Kidney epithelial cell (primary cell): ENCODE results near the gene FBXW12. TPM values are rescaled to one million over a fixed set of nuclear protein-coding genes. Genes with fewer than 3 reads are reported as not detected.
A peak's percentile ranks its signal among the peaks of the same experiment; 100 is the strongest.

ENCODE experiments used
- DNase-seq: peaks from one replicate; pipeline ENCODE4 v3.0.0-alpha.2; 2010; ENCODE audit warnings: low read depth
- H3K27me3 ChIP-seq: 2 replicates; pipeline ENCODE4 v1.6.0; 2011; ENCODE audit warnings: low read length; ENCODE audit not compliant: control insufficient read depth, insufficient read depth
- H3K36me3 ChIP-seq: 2 replicates; pipeline ENCODE4 v1.5.1; 2011; ENCODE audit warnings: low read length; ENCODE audit not compliant: control insufficient read depth, insufficient read depth
- H3K4me3 ChIP-seq: 2 replicates; pipeline ENCODE4 v1.5.1; 2011; ENCODE audit warnings: low read depth, mild to moderate bottlenecking, control low read depth, low read length
- total RNA-seq: library from RNA; depleted of rRNA; stranded (reverse); fragments of >200 nt; gene quantifications from 2 replicates; pipeline ENCODE4 v1.2.3, GENCODE V29; 2015
- TF ChIP-seq, protein P1 (sequence below): IDR thresholded peaks from 2 replicates; pipeline ENCODE4 v1.5.1; 2011; ENCODE audit warnings: mild to moderate bottlenecking, moderate library complexity, low read length, control low read depth, inconsistent platforms; ENCODE audit not compliant: insufficient read depth, poor library complexity, severe bottlenecking

The FBXW12 gene
- total RNA-seq, 1 donor from 2014 or later: 0.46 TPM

- DNase-seq: no peak
- Histone ChIP-seq H3K36me3 (no peaks in the 10 kb centered on the region), H3K27me3 (no peaks in the 10 kb centered on the region), H3K4me3 (no peak overlapping the region)
- TF ChIP-seq, protein P1, sequence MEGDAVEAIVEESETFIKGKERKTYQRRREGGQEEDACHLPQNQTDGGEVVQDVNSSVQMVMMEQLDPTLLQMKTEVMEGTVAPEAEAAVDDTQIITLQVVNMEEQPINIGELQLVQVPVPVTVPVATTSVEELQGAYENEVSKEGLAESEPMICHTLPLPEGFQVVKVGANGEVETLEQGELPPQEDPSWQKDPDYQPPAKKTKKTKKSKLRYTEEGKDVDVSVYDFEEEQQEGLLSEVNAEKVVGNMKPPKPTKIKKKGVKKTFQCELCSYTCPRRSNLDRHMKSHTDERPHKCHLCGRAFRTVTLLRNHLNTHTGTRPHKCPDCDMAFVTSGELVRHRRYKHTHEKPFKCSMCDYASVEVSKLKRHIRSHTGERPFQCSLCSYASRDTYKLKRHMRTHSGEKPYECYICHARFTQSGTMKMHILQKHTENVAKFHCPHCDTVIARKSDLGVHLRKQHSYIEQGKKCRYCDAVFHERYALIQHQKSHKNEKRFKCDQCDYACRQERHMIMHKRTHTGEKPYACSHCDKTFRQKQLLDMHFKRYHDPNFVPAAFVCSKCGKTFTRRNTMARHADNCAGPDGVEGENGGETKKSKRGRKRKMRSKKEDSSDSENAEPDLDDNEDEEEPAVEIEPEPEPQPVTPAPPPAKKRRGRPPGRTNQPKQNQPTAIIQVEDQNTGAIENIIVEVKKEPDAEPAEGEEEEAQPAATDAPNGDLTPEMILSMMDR: no peak
These were observed 61.6 kb downstream of the FBXW12 start for GRCh38 chr3:48433472-48434118.

DNA sequence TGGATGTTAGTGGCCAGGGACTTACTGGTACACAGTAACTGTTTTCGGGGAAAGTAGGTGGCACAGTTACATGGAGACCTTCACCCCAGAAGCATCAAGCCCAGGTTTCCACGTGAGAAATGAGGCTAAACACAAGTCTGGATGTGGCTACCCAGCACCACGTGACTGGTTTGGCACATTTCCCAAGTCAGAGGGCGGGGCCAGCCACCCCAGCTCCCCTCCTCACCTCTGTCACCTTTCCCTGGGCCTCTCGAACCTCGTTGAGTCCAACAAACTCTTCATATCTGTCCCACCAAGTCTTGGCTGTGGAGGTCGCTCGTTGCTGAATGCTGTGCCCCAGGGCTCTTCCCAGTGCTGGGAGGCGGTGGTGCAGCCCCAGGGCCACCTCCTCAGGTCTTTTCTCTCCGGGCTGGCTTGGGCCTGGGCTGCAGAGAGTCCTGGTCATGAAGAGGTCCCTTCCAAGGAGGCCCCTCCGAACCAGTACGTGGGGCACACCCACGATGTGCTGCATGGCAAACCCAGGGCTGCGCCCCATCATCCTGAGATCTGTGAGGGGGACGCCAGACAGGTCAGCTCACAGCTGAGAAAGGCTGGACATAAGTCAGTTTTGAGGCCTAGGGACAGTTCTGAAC, 62.7 kb downstream of the FBXW12 start:
- no peaks in the 10 kb centered on the region for H3K27me3 ChIP-seq
- no peak overlapping the region for H3K4me3 ChIP-seq
- no peaks in the 10 kb centered on the region for H3K36me3 ChIP-seq
- TF ChIP-seq, protein P1: no peak
- DNase-seq: no peak

DNA sequence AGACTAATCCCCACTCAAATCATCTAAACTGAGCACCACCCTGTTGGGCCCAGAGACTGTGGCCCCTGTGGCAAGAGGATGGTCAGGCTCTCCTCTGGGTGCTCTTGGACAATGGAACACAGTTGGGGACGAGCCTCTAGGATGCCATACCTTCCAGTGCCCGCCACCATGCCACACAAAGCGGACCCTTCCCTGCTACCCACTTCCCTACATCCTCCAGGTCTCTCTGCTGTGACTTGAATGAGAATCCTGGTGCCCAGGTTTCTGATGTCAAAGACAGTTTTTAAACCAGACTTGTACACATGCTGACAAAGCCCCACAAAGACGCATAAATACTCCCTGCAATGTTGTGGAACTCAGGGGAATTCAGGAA, 63.2 kb downstream of the FBXW12 start:
- Histone ChIP-seq H3K27me3 (no peaks in the 10 kb centered on the region), H3K4me3 (no peak overlapping the region), H3K36me3 (no peaks in the 10 kb centered on the region)
- no peak for DNase-seq
- TF ChIP-seq, protein P1: no peak

DNA sequence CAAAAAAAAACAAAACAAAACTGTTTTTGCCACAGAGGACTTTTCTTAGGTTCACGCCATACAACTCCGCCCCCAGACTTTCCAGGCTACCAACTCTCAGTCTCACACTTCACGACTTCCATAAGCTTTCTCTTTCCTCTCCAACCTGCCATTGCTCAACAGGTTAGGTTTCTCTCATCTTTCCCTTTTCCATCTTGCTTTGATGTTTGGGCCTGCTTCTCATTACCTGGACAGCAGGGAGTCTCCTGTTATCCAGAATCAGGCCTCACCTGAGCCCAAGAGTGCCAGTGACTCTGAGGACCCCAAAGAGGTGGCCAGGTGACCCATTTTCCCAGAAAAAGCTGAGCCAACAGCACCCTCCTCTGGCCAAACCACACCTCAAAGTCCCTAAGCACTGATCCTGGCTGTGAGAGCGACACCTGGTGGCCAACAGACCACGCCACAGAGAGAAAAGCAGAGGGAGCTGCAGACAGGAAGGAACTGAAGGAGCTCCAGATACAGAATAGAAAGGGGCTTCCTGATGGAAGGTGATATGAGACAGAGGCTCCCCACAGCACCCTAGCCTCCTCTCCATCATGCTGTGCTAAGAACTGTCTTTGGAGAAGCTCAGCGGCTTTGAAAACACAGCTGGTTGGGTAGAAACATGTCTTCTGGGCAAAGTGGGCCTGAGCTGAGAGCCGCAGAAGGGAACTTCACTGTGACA, 63.9 kb downstream of the FBXW12 start:
- no peak for DNase-seq
- H3K36me3 ChIP-seq: no peaks in the 10 kb centered on the region
- H3K4me3 ChIP-seq: no peak overlapping the region
- TF ChIP-seq, protein P1: peak; percentile 100
- no peaks in the 10 kb centered on the region for H3K27me3 ChIP-seq

DNA sequence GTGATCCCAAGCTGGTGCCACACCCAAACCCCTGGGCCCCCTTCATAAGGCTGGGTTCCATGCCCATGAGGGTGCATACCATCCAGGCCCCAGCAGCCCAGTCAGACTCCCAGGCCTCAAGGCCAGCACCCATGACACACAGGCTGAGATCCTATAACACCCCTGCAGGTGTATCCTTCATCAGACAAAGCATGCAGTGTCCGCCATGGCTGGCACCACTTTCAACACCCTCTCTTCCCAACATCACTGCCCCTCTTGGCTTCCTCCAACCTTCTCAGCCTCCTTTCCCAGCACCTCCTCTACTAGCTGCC, 64.4 kb downstream of the FBXW12 start:
- Histone ChIP-seq H3K4me3 (no peak overlapping the region), H3K36me3 (no peaks in the 10 kb centered on the region), H3K27me3 (no peaks in the 10 kb centered on the region)
- TF ChIP-seq, protein P1: no peak
- DNase-seq: no peak

GRCh38 chr3:48436855-48437254, 64.8 kb downstream of the FBXW12 start:
- H3K36me3 ChIP-seq: no peaks in the 10 kb centered on the region
- no peaks in the 10 kb centered on the region for H3K27me3 ChIP-seq
- TF ChIP-seq, protein P1: no peak
- no peak overlapping the region for H3K4me3 ChIP-seq
- no peak for DNase-seq
